ENCODE results near the gene MTERF4. TPM values are rescaled to one million over a fixed set of nuclear protein-coding genes. Genes with fewer than 3 reads are reported as not detected.

MTERF4 gene
- total RNA-seq, 4 donors from 2014 or later: 21.5 to 108 (median 41.3) TPM

DNA sequence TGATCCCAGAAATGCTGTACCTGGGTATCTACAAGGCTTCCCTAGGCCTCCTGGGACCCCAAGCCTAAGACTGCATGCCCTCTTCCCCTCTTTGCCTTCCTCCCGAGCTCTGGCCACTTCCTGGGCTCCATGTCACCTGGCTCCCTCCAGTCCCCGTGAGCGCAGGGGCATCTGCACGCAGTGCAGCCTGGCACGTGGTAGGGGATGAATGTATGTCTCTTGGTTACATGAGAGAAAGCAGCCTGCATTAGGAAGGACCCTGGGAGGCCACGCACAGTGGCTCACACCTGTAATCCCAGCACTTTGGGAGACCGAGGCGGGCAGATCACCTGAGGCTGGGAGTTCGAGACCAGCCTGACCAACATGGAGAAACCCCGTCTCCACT lies 31.3 kb upstream of the MTERF4 start:
- intact Hi-C loops (cut with DNase I; ENCODE audit: low total_unique reads): no loop called here
- no peaks in the 10 kb centered on the region for H3K36me3 ChIP-seq
- no peaks in the 10 kb centered on the region for H3K4me1 ChIP-seq
- no peak for DNase-seq
- no peak for TF ChIP-seq CTCF (IDR thresholded peaks at IDR 0.05)
- TF ChIP-seq POLR2A (IDR thresholded peaks at IDR 0.05): no peak
- H3K27me3 ChIP-seq: no peaks in the 10 kb centered on the region
- H3K9me3 ChIP-seq: no peaks in the 10 kb centered on the region
- no peak overlapping the region for H3K27ac ChIP-seq
- no peak overlapping the region for H3K4me3 ChIP-seq

GRCh38 chr2:241132538-241133435 lies 30.7 kb upstream of the MTERF4 start:
- Histone ChIP-seq H3K27ac (no peak overlapping the region), H3K9me3 (no peaks in the 10 kb centered on the region), H3K36me3 (no peaks in the 10 kb centered on the region), H3K4me3 (no peak overlapping the region), H3K27me3 (no peaks in the 10 kb centered on the region), H3K4me1 (no peaks in the 10 kb centered on the region)
- DNase-seq: no peak
- intact Hi-C loops (cut with DNase I; ENCODE audit: low total_unique reads): no loop called here
- TF ChIP-seq POLR2A (IDR thresholded peaks at IDR 0.05) (no peak), CTCF (IDR thresholded peaks at IDR 0.05) (no peak)

GRCh38 chr2:241131531-241131930 lies 29.4 kb upstream of the MTERF4 start:
- H3K27me3 ChIP-seq: no peaks in the 10 kb centered on the region
- no peak overlapping the region for H3K4me3 ChIP-seq
- H3K4me1 ChIP-seq: no peaks in the 10 kb centered on the region
- no peaks in the 10 kb centered on the region for H3K36me3 ChIP-seq
- no peaks in the 10 kb centered on the region for H3K9me3 ChIP-seq
- intact Hi-C loops (cut with DNase I; ENCODE audit: low total_unique reads): no loop called here
- no peak for DNase-seq
- TF ChIP-seq POLR2A (IDR thresholded peaks at IDR 0.05) (no peak), CTCF (IDR thresholded peaks at IDR 0.05) (no peak)
- no peak overlapping the region for H3K27ac ChIP-seq

DNA sequence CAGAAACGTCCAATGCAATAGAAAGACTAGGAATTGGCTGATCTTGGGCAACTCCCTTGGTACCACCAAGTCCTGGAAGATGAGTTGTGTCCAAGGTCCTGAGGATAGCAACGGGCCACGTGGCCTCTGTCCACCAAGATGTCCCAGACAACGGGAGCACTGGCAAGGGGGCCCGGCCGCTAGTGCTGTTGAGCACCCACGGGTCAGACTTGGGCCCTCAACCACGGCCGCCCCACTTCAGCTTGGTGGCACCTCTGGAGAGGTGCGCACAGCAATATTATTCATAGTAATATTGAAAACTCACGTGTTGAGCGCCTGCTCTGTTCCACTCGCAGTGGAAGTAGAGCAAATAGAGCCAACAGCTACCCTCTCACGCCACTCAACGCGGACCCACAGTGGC lies 28.2 kb upstream of the MTERF4 start:
- Histone ChIP-seq H3K4me3 (no peak overlapping the region), H3K9me3 (no peaks in the 10 kb centered on the region), H3K4me1 (no peaks in the 10 kb centered on the region), H3K36me3 (no peaks in the 10 kb centered on the region), H3K27ac (no peak overlapping the region), H3K27me3 (no peaks in the 10 kb centered on the region)
- intact Hi-C loops (cut with DNase I; ENCODE audit: low total_unique reads): no loop called here
- TF ChIP-seq CTCF (IDR thresholded peaks at IDR 0.05) (no peak), POLR2A (IDR thresholded peaks at IDR 0.05) (no peak)
- DNase-seq: no peak

DNA sequence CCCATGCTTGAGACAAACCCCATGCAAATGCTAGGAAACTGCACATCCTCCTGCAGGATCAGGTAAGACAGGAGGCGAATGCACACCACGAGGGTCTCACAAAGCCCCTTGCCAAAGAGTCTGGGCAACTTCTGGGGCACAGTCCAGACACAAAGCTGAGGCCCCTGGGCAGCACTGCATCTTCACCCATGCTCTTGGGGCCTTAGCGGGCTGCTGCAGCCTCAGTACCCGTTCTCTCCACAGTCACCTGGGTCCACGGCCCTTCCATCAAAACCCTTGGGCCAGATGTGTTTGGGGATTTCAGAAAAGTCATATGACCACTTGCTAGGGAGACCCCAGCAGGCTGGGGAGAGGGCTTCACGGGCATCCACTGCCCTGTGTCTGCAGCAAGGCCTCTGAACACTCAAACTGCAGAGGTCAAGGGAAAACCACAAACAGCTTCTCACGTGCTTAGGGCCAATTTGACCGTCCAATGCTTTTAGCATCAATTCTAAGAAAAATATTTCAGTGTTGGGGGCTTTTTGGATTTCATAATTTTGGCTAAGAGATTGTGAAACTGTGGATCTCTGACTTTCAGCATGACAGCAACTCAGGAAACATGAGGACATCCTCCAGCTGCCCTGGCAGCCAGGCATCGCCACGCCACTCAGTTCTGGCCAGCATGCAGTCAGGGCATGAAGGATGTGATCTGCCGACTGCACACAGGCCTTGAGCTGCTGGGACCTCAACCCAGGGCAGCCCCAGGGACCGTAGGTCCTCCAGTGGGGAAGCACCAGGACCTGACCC lies 27.2 kb upstream of the MTERF4 start:
- intact Hi-C loops (cut with DNase I; ENCODE audit: low total_unique reads): no loop called here
- no peaks in the 10 kb centered on the region for H3K4me1 ChIP-seq
- no peaks in the 10 kb centered on the region for H3K27me3 ChIP-seq
- H3K27ac ChIP-seq: no peak overlapping the region
- no peaks in the 10 kb centered on the region for H3K36me3 ChIP-seq
- no peak overlapping the region for H3K4me3 ChIP-seq
- no peaks in the 10 kb centered on the region for H3K9me3 ChIP-seq
- DNase-seq: no peak
- TF ChIP-seq POLR2A (IDR thresholded peaks at IDR 0.05): no peak
- no peak for TF ChIP-seq CTCF (IDR thresholded peaks at IDR 0.05)

Data from uterus (tissue), 4 donors.